Measurements from ENCODE around the gene GAREM1.
"Not testable (repeated sequence)": the region's sequence is repeated elsewhere in the genome, so short reads cannot be mapped to it uniquely, and the experiment has no call there.

GAREM1 gene

DNA sequence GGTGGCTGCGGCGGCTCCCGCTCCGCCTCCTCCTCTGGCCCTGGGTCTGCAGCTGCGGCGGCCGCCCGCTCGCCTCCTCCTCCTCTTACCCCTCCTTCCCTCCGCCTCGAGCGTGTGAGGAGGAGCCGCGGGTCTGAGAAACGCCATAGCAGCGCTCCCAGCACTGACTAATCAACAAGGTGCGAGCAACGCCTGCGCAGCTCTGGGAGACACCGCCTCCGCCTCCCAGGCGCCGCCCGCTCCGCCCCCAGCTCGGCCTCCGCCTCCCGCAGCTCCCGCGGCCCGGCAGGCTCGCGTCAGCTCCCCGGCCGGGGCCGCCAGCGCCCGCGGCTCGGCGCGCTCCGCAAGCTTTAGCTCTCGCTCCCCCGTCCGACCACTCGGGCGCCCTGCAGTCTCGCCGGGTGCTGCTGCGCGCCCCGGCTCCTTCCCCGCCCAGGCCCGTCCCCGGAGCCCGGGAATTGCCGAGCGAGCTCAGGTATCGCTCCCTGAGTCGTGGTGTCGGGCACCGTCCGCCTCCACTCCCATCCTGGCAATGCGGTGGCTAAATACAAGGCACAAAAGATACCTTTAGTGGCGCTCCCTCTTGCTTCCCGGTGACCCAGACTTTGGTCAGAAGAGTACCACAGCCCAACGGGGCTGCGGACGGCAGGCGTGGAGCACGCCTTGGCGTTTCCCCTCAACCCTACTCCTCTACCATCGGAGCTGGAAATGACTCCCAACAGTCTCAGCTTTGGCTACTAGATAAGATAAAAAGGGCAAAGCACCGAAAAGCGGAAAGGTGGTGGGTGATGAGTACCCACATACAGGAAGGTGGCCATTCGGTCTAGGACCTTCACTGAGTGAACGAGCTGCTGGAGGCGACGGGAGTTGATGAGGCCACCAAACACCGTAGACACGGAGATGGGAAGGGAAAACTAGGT lies at the start of gene GAREM1:
Gene GAREM1 (minus strand): TSS at position 169 of the 920 bp plus-strand sequence. CDS start 454 bp downstream, outside the sequence.
- DNase-seq (ENCODE audit: low read depth in 3 of 3, low spot score in 1 of 3), result peak; percentile 25 to 70 (median 57)

DNA sequence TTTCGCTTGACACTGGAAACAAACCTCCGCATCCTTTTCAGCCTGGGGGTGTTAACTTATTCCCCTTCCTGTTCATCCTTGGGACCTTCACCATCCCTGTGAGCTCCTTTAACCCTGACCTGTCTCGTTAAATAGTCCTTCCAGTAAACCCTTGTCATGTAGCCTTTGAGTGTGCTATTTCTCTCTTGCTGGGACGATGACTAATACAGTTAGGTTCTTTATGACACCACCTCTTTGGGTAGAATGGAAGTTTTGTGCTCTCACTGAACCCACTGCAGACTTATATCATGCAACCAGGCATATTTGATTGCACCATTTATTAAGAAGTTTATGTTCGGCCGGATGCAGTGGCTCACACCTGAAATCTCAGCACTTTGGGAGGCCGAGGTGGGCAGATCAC lies 40.5 kb upstream of the GAREM1 start:
- no peak for DNase-seq (ENCODE audit: low read depth in 3 of 3, low spot score in 1 of 3)

DNA sequence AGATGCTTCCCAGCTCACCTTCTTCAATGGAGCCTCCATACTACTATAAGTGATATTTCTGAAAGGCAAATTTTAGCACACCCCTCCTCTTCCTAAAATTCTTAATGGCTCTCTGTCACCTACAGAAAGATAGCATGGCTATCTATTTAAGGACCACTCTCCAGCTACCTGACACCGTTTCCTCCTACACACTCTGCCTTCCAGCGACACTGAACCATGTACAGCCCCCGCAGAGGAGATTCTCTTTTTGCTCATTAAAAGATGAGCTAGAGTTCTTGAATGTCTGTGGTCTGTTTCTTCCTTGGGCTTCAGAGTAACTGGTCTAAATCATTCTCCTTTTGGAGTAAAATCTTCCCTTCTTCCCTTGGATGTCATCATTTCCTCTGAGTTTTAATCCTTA lies 38.4 kb upstream of the GAREM1 start:
- no peak for DNase-seq (ENCODE audit: low read depth in 3 of 3, low spot score in 1 of 3)

DNA sequence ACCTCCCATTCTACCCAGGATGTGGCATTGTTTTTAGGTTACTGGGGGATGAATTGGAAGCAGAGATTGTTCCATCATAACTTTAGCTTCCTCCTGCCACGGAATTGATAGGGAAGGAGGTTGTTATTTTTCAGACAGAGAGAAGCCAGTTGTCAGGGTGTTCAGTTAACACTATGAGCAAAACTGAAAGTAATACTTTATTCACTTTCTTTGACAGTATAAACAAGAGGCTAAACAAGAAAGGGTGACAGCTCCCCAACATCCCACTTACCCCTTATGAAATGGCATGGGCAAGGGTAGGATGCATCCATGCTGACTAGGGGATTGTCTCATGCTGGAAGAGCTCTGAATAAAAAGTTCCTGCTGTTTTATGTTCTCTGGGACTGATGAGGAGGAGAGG lies 36.4 kb upstream of the GAREM1 start:
- DNase-seq (ENCODE audit: low read depth in 3 of 3, low spot score in 1 of 3), result no peak

GRCh38 chr18:32502014-32502413 lies 31.3 kb upstream of the GAREM1 start:
- DNase-seq (ENCODE audit: low read depth in 3 of 3, low spot score in 1 of 3), result no peak

- DNase-seq (ENCODE audit: low read depth in 3 of 3, low spot score in 1 of 3), result not testable (repeated sequence)
Observed at GRCh38 chr18:32501242-32501641, 30.6 kb upstream of the GAREM1 start.

GRCh38 chr18:32483002-32483401 lies 12.3 kb upstream of the GAREM1 start:
- DNase-seq (ENCODE audit: low read depth in 3 of 3, low spot score in 1 of 3), result no peak

DNA sequence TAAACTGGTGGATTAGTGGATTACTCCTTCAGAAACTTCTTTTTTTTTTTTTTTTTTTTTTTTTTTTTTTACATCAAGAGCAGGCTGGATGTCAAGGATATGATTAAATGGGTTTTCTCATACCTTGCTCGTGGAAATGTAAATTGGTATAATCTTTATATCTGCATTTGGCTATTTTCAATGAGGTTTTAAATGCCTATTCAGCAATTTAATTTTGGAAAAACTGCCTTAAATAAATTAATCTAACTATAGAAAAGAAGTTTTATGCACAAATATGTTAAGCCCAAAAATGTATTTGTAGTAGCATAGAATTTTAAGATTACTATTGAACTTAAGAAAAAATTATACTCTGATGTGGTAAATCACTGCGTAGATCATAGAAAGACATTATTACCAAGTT lies 11.4 kb upstream of the GAREM1 start:
- no peak for DNase-seq (ENCODE audit: low read depth in 3 of 3, low spot score in 1 of 3)

DNA sequence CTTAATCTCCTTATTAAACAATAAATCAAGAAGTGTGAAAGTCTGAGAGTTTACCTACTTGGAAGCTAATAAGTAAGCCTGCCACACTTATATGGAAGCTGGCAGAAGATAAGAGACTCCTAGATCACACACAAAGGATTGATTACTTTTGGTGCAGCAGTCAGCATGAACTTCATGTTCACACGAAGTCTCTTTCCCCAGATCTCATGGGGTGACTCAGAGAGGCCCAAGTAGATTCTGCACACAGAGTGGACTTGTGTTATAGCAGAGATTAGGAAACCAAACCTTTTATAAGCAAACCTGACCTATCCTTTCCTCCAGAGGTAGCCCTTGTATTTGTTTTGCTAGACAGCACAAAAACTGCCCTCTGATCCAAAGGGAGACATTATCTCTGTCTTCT lies 9.9 kb upstream of the GAREM1 start:
- no peak for DNase-seq (ENCODE audit: low read depth in 3 of 3, low spot score in 1 of 3)

GRCh38 chr18:32478807-32479206 lies 8.1 kb upstream of the GAREM1 start:
- no peak for DNase-seq (ENCODE audit: low read depth in 3 of 3, low spot score in 1 of 3)

- DNase-seq (ENCODE audit: low read depth in 3 of 3, low spot score in 1 of 3), result no peak
Observed at GRCh38 chr18:32478317-32478716, 7.6 kb upstream of the GAREM1 start.

DNA sequence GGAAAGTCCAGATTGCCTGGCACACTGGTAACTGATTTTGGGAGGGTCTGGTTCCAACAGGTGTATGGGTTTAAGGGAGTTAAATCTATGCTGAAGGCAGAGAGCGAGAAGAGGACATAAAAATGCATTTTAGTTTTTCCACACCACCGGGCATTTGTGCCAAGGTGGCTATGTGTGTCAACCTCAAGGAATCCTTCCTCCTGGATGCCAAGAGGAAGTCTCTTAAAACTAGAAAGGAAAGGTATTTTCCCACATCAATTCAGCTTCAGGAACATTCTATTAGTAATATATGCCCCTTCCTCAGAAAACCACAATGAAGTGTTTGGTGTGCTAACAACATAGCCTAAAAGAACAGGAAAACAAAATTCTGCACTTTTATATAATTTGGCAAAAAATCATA lies 5.4 kb upstream of the GAREM1 start:
- DNase-seq (ENCODE audit: low read depth in 3 of 3, low spot score in 1 of 3), result no peak

DNA sequence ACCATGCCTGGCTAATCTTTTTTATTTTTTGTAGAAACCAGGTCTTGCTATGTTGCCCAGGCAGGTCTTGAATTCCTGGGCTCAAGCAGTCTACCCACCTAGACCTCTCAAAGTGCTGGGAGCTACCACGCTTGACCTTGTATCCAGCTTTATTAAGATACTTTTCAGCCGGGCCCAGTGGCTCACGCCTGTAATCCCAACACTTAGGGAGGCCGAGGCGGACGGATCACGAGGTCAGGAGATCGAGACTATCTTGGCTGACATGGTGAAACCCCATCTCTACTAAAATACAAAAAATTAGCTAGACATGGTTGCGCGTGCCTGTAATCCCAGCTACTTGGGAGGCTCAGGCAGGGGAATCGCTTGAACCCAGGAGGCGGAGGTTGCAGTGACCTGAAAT lies 4.4 kb upstream of the GAREM1 start:
- not testable (repeated sequence) for DNase-seq (ENCODE audit: low read depth in 3 of 3, low spot score in 1 of 3)

DNA sequence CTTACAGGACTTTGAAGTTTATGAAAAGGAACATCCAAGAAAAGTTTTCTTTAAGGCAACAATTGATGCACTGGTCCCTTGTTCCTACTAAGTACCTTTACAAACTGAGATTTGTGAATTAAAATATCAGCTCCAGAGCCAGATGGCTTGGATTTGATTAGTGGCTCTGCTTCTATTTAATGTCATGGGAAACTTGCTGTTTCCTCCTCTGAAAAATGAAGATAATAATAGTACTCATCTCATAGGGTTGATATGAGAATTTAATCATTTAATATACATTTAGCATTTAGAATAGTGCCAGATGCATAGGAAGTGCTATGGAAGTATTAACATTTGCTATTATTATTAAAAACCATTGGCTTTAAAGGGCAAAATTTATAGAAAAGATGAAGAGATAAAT lies 2.6 kb upstream of the GAREM1 start:
- DNase-seq (ENCODE audit: low read depth in 3 of 3, low spot score in 1 of 3), result no peak

DNA sequence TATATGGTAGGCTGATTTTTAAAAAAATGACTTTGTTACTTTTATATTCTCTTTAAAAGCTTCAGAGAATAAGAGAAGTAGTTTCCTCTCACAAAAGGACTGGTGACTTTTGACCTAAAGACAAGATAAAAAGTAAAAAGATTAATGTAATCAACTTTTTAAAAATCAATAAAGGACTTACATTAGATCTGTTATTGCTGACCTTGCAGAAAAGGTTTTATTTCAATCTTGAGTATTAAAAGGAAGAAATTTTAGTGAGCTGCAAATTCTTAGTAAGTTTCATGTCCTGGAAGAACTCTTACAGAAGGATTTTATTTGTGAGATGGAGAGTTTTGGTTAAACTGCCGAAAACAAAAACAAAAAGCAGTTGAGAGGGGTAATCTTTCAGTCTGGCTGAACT lies 2.2 kb upstream of the GAREM1 start:
- DNase-seq (ENCODE audit: low read depth in 3 of 3, low spot score in 1 of 3), result no peak

GRCh38 chr18:32470460-32470713 lies 295 bp downstream of the GAREM1 start:
- DNase-seq (ENCODE audit: low read depth in 3 of 3, low spot score in 1 of 3), result no peak

DNA sequence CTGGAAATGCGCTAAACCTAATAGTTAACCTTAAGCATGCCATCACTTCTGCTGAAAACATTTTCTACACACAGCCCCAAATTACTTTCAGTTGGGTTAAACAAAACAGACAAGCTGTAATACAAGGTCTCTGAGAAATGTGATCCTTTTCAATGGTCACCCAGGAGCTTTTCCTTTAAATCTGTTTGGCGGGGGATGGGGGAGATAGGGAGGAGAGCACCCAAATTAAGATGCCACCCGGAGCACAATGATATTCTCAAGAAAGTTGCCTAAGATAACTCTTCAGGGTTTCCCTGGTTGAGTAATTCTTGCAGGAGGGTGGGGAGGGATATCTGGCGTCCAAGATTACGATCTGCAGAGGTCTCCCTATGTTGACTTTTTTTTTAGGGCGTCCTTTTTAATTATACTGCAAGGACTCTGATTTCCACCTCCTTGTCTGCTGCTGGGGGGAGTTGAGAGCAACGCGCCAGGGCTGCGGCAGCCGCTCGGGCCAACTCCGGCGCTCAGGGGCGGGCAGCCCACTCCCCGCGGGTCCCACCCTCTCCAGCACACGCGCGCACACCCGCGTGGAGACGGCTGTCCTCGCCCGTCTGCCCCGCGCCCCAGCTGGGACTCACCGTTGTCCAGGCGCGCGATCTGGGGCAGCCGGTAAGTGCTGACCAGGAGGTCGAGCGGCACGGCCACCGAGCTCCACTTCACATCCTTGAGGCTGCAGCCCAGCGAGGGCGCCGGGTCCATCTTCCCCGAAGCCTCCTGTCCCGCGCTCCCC lies 807 bp downstream of the GAREM1 start:
- DNase-seq (ENCODE audit: low read depth in 3 of 3, low spot score in 1 of 3), result peak in 1 of 3 donors; percentile 1

DNA sequence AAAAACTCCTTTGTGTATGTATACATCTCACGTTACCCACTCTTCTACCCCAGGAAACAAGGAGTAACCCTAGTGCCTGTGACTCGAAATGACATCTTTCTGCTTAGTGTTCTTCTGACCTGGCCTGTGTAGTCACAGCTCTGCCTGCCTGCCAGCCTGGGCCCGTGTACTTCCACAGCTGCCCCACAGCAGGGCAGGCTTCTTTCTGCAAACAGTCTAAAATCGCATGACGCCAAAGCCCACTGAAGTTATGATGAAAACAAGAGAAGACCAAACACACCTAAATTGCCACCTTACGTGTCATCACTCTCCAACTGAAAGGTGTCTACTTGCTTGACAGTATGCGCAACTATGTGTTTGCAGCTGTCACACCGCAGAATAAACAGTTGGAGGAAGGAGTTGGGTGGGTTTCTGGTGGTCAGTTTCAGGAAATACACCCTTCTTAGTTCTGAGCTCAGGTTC lies 1.5 kb downstream of the GAREM1 start:
- DNase-seq (ENCODE audit: low read depth in 3 of 3, low spot score in 1 of 3), result no peak

DNA sequence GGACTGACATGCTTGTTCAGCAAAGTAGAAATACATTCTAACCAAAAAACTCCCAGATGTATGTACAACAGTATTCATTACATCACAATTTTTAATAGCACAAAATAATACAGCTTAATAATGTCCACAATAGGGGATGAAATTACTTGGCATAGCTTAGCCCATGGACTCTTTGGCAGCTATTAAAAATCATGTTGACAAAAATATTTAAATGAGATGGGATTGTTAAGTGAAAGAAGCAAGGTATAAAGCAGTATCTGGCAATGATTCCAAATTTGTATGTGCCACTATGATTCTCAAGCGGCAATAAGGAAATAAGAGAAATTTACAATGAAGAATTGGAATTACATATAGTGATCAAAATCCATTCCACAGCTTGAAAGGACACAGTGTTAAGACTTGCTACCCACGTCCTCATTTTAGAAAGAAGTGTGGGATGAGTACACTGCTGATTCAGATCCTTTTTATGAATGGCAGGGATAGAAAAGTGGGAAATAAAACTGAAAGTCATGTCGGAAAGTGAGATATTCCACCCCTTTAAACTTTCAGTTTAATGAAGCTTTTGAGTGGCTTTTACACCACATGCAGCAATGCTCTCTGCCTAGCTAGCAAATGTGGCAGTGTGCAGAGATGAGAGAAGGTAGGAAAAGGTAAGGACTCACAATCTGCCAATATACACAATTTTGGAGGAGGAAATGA lies 2.4 kb downstream of the GAREM1 start:
- DNase-seq (ENCODE audit: low read depth in 3 of 3, low spot score in 1 of 3), result no peak

DNA sequence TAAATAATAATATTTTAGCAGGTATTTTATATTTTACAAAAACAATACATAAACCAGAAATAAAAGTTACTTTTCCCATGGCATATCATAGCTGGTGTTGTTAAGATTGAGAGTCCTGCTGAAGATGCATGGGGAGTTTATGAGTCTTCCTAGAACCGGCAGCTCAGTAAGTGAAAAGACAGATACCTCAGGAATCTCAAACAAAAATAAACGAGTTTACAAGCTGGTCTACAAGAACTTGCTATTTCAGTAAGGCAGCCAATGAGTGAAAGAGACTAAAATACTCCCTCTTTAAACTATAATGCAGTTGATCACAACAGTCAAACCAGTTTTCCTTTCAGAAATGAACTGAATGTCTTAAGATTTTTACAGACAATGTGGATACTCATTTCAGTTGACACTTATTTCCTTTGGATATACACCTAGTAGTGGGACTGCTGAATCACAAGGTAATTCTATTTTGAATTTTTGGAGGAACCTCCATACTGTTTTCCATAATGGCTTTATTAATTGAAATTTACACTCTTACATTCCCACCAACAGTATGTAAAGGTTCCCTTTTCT lies 8.9 kb downstream of the GAREM1 start:
- DNase-seq (ENCODE audit: low read depth in 3 of 3, low spot score in 1 of 3), result no peak

DNA sequence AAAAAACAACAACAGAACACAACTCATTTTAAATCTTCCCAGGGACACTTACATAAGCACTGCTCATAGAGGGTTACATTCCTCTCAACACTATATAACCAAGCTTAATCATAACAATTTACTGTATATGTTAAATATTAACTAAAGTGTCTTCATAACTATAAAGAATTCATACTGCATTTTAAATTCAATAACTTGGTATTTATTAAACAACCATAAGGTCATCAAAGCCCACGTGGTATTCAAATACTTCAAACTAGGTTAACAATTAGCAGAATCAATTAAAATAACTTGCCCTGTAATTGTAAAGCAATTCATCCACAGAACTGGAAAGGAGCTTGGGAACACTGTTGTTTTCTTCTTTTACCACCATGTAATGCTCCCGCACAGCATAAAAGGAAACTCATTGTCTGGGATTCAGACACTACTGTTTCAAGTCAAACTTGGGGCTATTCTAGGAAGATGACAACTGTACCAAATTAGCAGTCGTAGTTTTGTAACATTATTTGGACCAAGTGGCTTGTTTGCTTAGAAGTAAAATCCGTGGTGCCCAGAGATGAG lies 10.4 kb downstream of the GAREM1 start:
- DNase-seq (ENCODE audit: low read depth in 3 of 3, low spot score in 1 of 3), result no peak
